HG03025 (cell line): Measurements from ENCODE around the gene ZNF770.

Experiments used
- ATAC-seq: cut with Tn5 transposase; IDR thresholded peaks from one replicate; pipeline ENCODE4 v1.9.1; 2021; ENCODE audit warnings: mild to moderate bottlenecking, moderate library complexity; ENCODE audit not compliant: unreplicated experiment, low FRiP score

ZNF770 gene

GRCh38 chr15:34988027-34988902 is at the start of gene ZNF770:
Gene ZNF770 (minus strand): TSS chr15:34988287. CDS start chr15:34983434, 4,853 bp downstream.
- peak; percentile 73 for ATAC-seq

GRCh38 chr15:35028235-35028984 is 40.3 kb upstream of the ZNF770 start:
- ATAC-seq = no peak

- ATAC-seq = no peak
Measured at GRCh38 chr15:35023804-35024203, 35.7 kb upstream of the ZNF770 start.

GRCh38 chr15:35020974-35021373 is 32.9 kb upstream of the ZNF770 start:
- no peak for ATAC-seq

- ATAC-seq = no peak
Measured at GRCh38 chr15:35019404-35020327, 31.6 kb upstream of the ZNF770 start.

- ATAC-seq = no peak
Measured at GRCh38 chr15:35014241-35014640, 26.2 kb upstream of the ZNF770 start.

GRCh38 chr15:35013370-35013769 is 25.3 kb upstream of the ZNF770 start:
- no peak for ATAC-seq

GRCh38 chr15:35007397-35007796 is 19.3 kb upstream of the ZNF770 start:
- ATAC-seq = no peak

- ATAC-seq = no peak
Measured at GRCh38 chr15:35005933-35006332, 17.8 kb upstream of the ZNF770 start.

- no peak for ATAC-seq
Measured at GRCh38 chr15:35003928-35004327, 15.8 kb upstream of the ZNF770 start.

- no peak for ATAC-seq
Measured at GRCh38 chr15:35000511-35000910, 12.4 kb upstream of the ZNF770 start.

- no peak for ATAC-seq
Measured at GRCh38 chr15:34999906-35000305, 11.8 kb upstream of the ZNF770 start.

- no peak for ATAC-seq
Measured at GRCh38 chr15:34994925-34995324, 6.8 kb upstream of the ZNF770 start.

- peak; percentile 93 for ATAC-seq
Measured at GRCh38 chr15:34993877-34994276, 5.8 kb upstream of the ZNF770 start.

- ATAC-seq = no peak
Measured at GRCh38 chr15:34993412-34993811, 5.3 kb upstream of the ZNF770 start.

- ATAC-seq = peak; percentile 3
Measured at GRCh38 chr15:34987609-34988026, 469 bp downstream of the ZNF770 start.

GRCh38 chr15:34986771-34987480 is 1.2 kb downstream of the ZNF770 start:
- ATAC-seq = no peak

GRCh38 chr15:34986326-34986725 is 1.8 kb downstream of the ZNF770 start:
- ATAC-seq = no peak

- ATAC-seq = no peak
Measured at GRCh38 chr15:34984889-34985630, 3.0 kb downstream of the ZNF770 start.
